ENCODE measurements around the gene OR6X1. TPM values are rescaled to one million over a fixed set of nuclear protein-coding genes. Genes with fewer than 3 reads are reported as not detected.
"Not testable (repeated sequence)": the region's sequence is repeated elsewhere in the genome, so short reads cannot be mapped to it uniquely, and the experiment has no call there.

OR6X1 gene
- total and polyA plus RNA-seq, 8 donors = not detected

GRCh38 chr11:123725995-123726655, 28.2 kb downstream of the OR6X1 start:
- Histone ChIP-seq H3K4me3 (no peak overlapping the region), H3K27ac (no peak overlapping the region), H3K9me3 (no peaks in the 10 kb centered on the region), H3K4me1 (no peaks in the 10 kb centered on the region), H3K36me3 (peaks cover 12 to 59% (median 21%) of the 10 kb centered on the region in 3 donors), H3K27me3 (no peaks in the 10 kb centered on the region)
- intact Hi-C loops (cut with DNase I) = no loop called here
- FAIRE-seq = no peak
- ATAC-seq = no peak
- 97 to 98% methylated on average over 23 of the region's 23 CpGs for WGBS, 2 donors
- TF ChIP-seq CTCF (IDR thresholded peaks at IDR 0.05) = no peak
- DNase-seq = no peak

- H3K27ac ChIP-seq = no peak overlapping the region
- FAIRE-seq = no peak
- TF ChIP-seq CTCF (IDR thresholded peaks at IDR 0.05) = no peak
- H3K4me1 ChIP-seq = no peaks in the 10 kb centered on the region
- no peak for ATAC-seq
- no peak for DNase-seq
- intact Hi-C loops (cut with DNase I) = no loop called here
- no peaks in the 10 kb centered on the region for H3K27me3 ChIP-seq
- H3K9me3 ChIP-seq = no peaks in the 10 kb centered on the region
- H3K4me3 ChIP-seq = no peak overlapping the region
- no peaks in the 10 kb centered on the region for H3K36me3 ChIP-seq
- WGBS, 2 donors = 56 to 74% methylated on average over 1 of the region's 1 CpG
These were observed 34.9 kb downstream of the OR6X1 start for GRCh38 chr11:123719452-123719851.

- ATAC-seq (no peak), DNase-seq (no peak), FAIRE-seq (no peak)
- intact Hi-C loops (cut with DNase I) = no loop called here
- H3K36me3 ChIP-seq = no peaks in the 10 kb centered on the region
- WGBS, 2 donors = 87 to 89% methylated on average over 4 of the region's 4 CpGs
- TF ChIP-seq CTCF (IDR thresholded peaks at IDR 0.05) = no peak
- H3K27me3 ChIP-seq = no peaks in the 10 kb centered on the region
- no peaks in the 10 kb centered on the region for H3K9me3 ChIP-seq
- H3K27ac ChIP-seq = no peak overlapping the region
- no peaks in the 10 kb centered on the region for H3K4me1 ChIP-seq
- H3K4me3 ChIP-seq = no peak overlapping the region
These were observed 35.8 kb downstream of the OR6X1 start for GRCh38 chr11:123718469-123718868.

GRCh38 chr11:123718063-123718462, 36.3 kb downstream of the OR6X1 start:
- intact Hi-C loops (cut with DNase I) = no loop called here
- Histone ChIP-seq H3K4me1 (no peaks in the 10 kb centered on the region), H3K36me3 (no peaks in the 10 kb centered on the region), H3K4me3 (no peak overlapping the region), H3K27ac (no peak overlapping the region), H3K9me3 (no peaks in the 10 kb centered on the region), H3K27me3 (no peaks in the 10 kb centered on the region)
- no peak for FAIRE-seq
- ATAC-seq = no peak
- no peak for DNase-seq
- no peak for TF ChIP-seq CTCF (IDR thresholded peaks at IDR 0.05)
- WGBS, 2 donors = 86 to 92% methylated on average over 2 of the region's 2 CpGs

- FAIRE-seq = not testable (repeated sequence)
These were observed 41.7 kb downstream of the OR6X1 start for GRCh38 chr11:123712627-123713026.

More at GRCh38 chr11:123712627-123713026, 41.7 kb downstream of the OR6X1 start:
- 65 to 84% methylated on average over 3 of the region's 3 CpGs for WGBS, 2 donors
- H3K27me3 ChIP-seq; DNase-seq; H3K27ac ChIP-seq; ATAC-seq; intact Hi-C loops (cut with DNase I); H3K36me3 ChIP-seq; H3K4me3 ChIP-seq; H3K9me3 ChIP-seq; H3K4me1 ChIP-seq: not testable (repeated sequence)
